ENCODE measurements around the gene IMMT. TPM values are rescaled to one million over a fixed set of nuclear protein-coding genes. Genes with fewer than 3 reads are reported as not detected.

IMMT gene
- total and polyA plus RNA-seq, 2 of the 8 experiments (the other 6 are each of a cell fraction or from before 2014, with no cell fraction given) = 37.7 to 103 TPM

GRCh38 chr2:86232910-86233309, 37.6 kb upstream of the IMMT start:
- Histone ChIP-seq H3K9me3 (ENCODE audit: insufficient read depth in 2 of 2, low read depth in 1 of 2, low read length in 1 of 2) (no peaks in the 10 kb centered on the region), H3K36me3 (ENCODE audit: control insufficient read depth in 2 of 4, insufficient read depth in 4 of 4, low read length in 3 of 4) (no peaks in the 10 kb centered on the region), H3K27me3 (replicated peaks in 1 of 4; ENCODE audit: control insufficient read depth in 3 of 4, extremely low read depth in 1 of 4, insufficient read depth in 3 of 4, low read length in 3 of 4) (no peaks in the 10 kb centered on the region), H3K4ac (replicated peaks; ENCODE audit: insufficient read length, low read depth, low read length) (no peak overlapping the region), H2BK15ac (ENCODE audit: low read length) (no peak overlapping the region), H2BK5ac (ENCODE audit: low read depth, low read length) (no peak overlapping the region), H3K4me2 (ENCODE audit: insufficient read depth in 1 of 2, low read depth in 2 of 2, low read length in 2 of 2) (no peak overlapping the region), H3K56ac (replicated peaks; ENCODE audit: insufficient read length, low read depth, low read length) (no peak overlapping the region), H2BK12ac (ENCODE audit: low read depth, low read length) (no peak overlapping the region), H3K4me1 (replicated peaks in 1 of 4; ENCODE audit: control insufficient read depth in 3 of 4, insufficient read depth in 4 of 4, low read length in 3 of 4) (no peaks in the 10 kb centered on the region; a peak in 1 of 7 replicates), H3K27ac (ENCODE audit: low read depth, low read length) (no peak overlapping the region), H3K79me1 (ENCODE audit: low read depth, low read length) (no peaks in the 10 kb centered on the region), H2AFZ (ENCODE audit: low read length) (no peak overlapping the region), H4K5ac (ENCODE audit: insufficient read length, low read depth, low read length) (no peak overlapping the region), H3K18ac (ENCODE audit: extremely low read depth, low read length) (no peak overlapping the region), H3K4me3 (ENCODE audit: extremely low read depth in 1 of 4, insufficient read depth in 2 of 4, low read depth in 3 of 4, low read length in 4 of 4) (no peak overlapping the region), H2BK20ac (ENCODE audit: low read length) (no peak overlapping the region), H2AK5ac (ENCODE audit: low read depth, low read length) (no peak overlapping the region), H3K79me2 (ENCODE audit: control insufficient read depth in 1 of 2, insufficient read depth in 2 of 2, low read length in 2 of 2) (no peaks in the 10 kb centered on the region), H3K9ac (replicated peaks in 1 of 4; ENCODE audit: extremely low read depth in 1 of 4, low read depth in 3 of 4, low read length in 3 of 4) (no peak overlapping the region), H4K20me1 (replicated peaks in 1 of 2; ENCODE audit: control insufficient read depth in 1 of 2, insufficient read depth in 2 of 2, low read length in 2 of 2) (no peaks in the 10 kb centered on the region), H4K8ac (ENCODE audit: extremely low read depth, insufficient read depth, low read length) (no peak overlapping the region), H3K23me2 (ENCODE audit: low read depth, low read length) (no peaks in the 10 kb centered on the region), H4K91ac (replicated peaks; ENCODE audit: insufficient read length, low read length) (no peak overlapping the region), H3K14ac (ENCODE audit: insufficient read length) (no peak overlapping the region), H2BK120ac (replicated peaks; ENCODE audit: low read depth, low read length) (no peak overlapping the region), H3K23ac (ENCODE audit: insufficient read length) (no peak overlapping the region)
- ChIA-PET POLR2A (ENCODE audit: partially characterized antibody) (no interaction called here), CTCF (ENCODE audit: partially characterized antibody) (interaction anchor here (1.2 to 1.7 kb wide), 4 partner anchors 9 to 16 kb away, joined by 3 to 7 read pairs (median 6); no protein-coding TSS in a partner anchor)
- DNase-seq (ENCODE audit: low read depth in 1 of 2, low spot score in 2 of 2) = no peak
- FAIRE-seq = no peak
- 92% methylated on average over 6 of the region's 6 CpGs; no CpG with 5 or more reads in 1 of the 2 experiments for WGBS, 2 experiments (ENCODE audit: extremely low coverage in 1 of 2, insufficient coverage in 1 of 2, insufficient read length in 1 of 2, insufficient replicate concordance in 2 of 2, low coverage in 1 of 2, low lambda C conversion rate in 2 of 2, missing lambda C conversion rate in 1 of 2)
- TF ChIP-seq HDAC2 (IDR thresholded peaks at IDR 0.05; ENCODE audit: borderline replicate concordance in 1 of 2, low read depth in 2 of 2, low read length in 2 of 2) (no peak), RFX5 (IDR thresholded peaks at IDR 0.05; ENCODE audit: borderline replicate concordance, low read depth, low read length) (no peak), KDM1A (IDR thresholded peaks at IDR 0.05; ENCODE audit: borderline replicate concordance, low read length) (no peak), RNF2 (IDR thresholded peaks at IDR 0.05; ENCODE audit: borderline replicate concordance, low read depth, low read length, missing control alignments, poor library complexity, severe bottlenecking) (no peak), EGR1 (IDR thresholded peaks at IDR 0.05; ENCODE audit: borderline replicate concordance, low read depth, low read length) (no peak), KDM4A (IDR thresholded peaks at IDR 0.05; ENCODE audit: low read depth, low read length, severe bottlenecking) (no peak), POLR2A (IDR thresholded peaks at IDR 0.05; ENCODE audit: control extremely low read depth in 1 of 2, low read depth in 2 of 2, low read length in 2 of 2) (no peak), MAX (IDR thresholded peaks at IDR 0.05) (no peak), YY1 (IDR thresholded peaks at IDR 0.05; ENCODE audit: low read depth, low read length) (no peak), HDAC6 (IDR thresholded peaks at IDR 0.05; ENCODE audit: low read depth, low read length) (no peak), USF2 (IDR thresholded peaks at IDR 0.05; ENCODE audit: low read length) (no peak)
- TF ChIP-seq, protein P1, sequence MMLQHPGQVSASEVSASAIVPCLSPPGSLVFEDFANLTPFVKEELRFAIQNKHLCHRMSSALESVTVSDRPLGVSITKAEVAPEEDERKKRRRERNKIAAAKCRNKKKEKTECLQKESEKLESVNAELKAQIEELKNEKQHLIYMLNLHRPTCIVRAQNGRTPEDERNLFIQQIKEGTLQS (IDR thresholded peaks at IDR 0.05; ENCODE audit: insufficient read depth, low read depth, low read length) = no peak

All from H1 (cell line).